ENCODE data around the gene KIRREL3.

The KIRREL3 gene

DNA sequence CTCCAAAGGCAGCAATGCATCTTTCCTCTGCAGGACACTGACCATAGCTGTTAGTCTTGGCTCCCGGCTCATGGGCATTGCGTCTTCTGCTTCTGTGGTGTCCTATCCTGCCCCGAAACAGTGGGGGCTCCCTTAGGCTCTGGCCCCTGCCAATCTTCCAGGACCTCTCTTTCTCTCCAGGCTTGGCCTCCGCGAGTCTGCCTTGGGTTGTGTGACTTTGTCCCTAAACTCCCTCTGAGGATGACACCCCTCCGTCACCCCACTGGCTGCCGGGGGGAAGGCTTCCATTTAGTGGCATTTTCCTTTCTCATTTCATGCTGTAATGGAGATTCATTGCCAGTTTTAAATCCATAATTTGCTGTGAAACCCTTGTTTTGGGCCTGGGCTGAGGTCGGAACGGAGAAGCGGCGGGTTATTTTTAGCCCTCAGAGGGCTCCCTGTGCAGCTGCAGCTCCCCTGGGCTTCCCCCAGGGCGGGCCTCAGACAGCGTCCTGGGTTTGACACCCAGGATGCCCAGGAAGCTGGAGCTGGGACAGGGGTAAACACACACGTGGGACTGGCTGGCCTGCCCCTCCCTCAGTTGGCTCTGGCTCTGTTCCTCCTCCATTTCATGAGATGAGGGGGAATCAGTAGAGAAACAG, 489.0 kb downstream of the KIRREL3 start:
- no peak overlapping the region for H3K4me3 ChIP-seq (ENCODE audit: low read depth, low read length)
- TF ChIP-seq, protein P1, sequence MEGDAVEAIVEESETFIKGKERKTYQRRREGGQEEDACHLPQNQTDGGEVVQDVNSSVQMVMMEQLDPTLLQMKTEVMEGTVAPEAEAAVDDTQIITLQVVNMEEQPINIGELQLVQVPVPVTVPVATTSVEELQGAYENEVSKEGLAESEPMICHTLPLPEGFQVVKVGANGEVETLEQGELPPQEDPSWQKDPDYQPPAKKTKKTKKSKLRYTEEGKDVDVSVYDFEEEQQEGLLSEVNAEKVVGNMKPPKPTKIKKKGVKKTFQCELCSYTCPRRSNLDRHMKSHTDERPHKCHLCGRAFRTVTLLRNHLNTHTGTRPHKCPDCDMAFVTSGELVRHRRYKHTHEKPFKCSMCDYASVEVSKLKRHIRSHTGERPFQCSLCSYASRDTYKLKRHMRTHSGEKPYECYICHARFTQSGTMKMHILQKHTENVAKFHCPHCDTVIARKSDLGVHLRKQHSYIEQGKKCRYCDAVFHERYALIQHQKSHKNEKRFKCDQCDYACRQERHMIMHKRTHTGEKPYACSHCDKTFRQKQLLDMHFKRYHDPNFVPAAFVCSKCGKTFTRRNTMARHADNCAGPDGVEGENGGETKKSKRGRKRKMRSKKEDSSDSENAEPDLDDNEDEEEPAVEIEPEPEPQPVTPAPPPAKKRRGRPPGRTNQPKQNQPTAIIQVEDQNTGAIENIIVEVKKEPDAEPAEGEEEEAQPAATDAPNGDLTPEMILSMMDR (IDR thresholded peaks at IDR 0.05; ENCODE audit: low read depth, low read length, missing control alignments): no peak
- DNase-seq (ENCODE audit: low read depth): no peak

GRCh38 chr11:126510621-126511370, 489.8 kb downstream of the KIRREL3 start:
- TF ChIP-seq, protein P1 (IDR thresholded peaks at IDR 0.05; ENCODE audit: low read depth, low read length, missing control alignments): no peak
- H3K4me3 ChIP-seq (ENCODE audit: low read depth, low read length): no peak overlapping the region
- DNase-seq (ENCODE audit: low read depth): no peak

- TF ChIP-seq, protein P1 (IDR thresholded peaks at IDR 0.05; ENCODE audit: low read depth, low read length, missing control alignments): no peak
- no peak overlapping the region for H3K4me3 ChIP-seq (ENCODE audit: low read depth, low read length)
- no peak for DNase-seq (ENCODE audit: low read depth)
Measured at GRCh38 chr11:126507646-126508045, 492.9 kb downstream of the KIRREL3 start.

- TF ChIP-seq, protein P1 (IDR thresholded peaks at IDR 0.05; ENCODE audit: low read depth, low read length, missing control alignments): no peak
- DNase-seq (ENCODE audit: low read depth): no peak
- no peak overlapping the region for H3K4me3 ChIP-seq (ENCODE audit: low read depth, low read length)
Measured at GRCh38 chr11:126506789-126507188, 493.8 kb downstream of the KIRREL3 start.

- no peak overlapping the region for H3K4me3 ChIP-seq (ENCODE audit: low read depth, low read length)
- no peak for DNase-seq (ENCODE audit: low read depth)
- TF ChIP-seq, protein P1 (IDR thresholded peaks at IDR 0.05; ENCODE audit: low read depth, low read length, missing control alignments): no peak
Measured at GRCh38 chr11:126502982-126503381, 497.6 kb downstream of the KIRREL3 start.

- DNase-seq (ENCODE audit: low read depth): no peak
- TF ChIP-seq, protein P1 (IDR thresholded peaks at IDR 0.05; ENCODE audit: low read depth, low read length, missing control alignments): no peak
Measured at GRCh38 chr11:126502159-126502558, 498.4 kb downstream of the KIRREL3 start.

More at GRCh38 chr11:126502159-126502558, 498.4 kb downstream of the KIRREL3 start:
- H3K4me3 ChIP-seq (ENCODE audit: low read depth, low read length): no peak overlapping the region
